Spleen (tissue), 7 donors: Measurements from ENCODE around the gene SH3RF3.

Experiments used
- CTCF ChIP-seq, 11 experiments: fragments of 200-600 bp in 7 of 11; fragments of 450-650 bp in 4 of 11; sonication (generic) in 4 of 11; IDR thresholded peaks in 8 of 11; conservative IDR thresholded peaks in 3 of 11; 1 replicate in 7 of 11; 2 replicates in 4 of 11; pipeline versions ENCODE4 v1.4.0 to v1.8.0; 2016 to 2021; ENCODE audit warnings: antibody characterized with exemption in 11 of 11, inconsistent platforms in 4 of 11, mild to moderate bottlenecking in 1 of 11
- POLR2A ChIP-seq, 3 donors: fragments of 450-650 bp; IDR thresholded peaks; one replicate each; pipeline ENCODE4 v1.5.1; 2017; ENCODE audit warnings: antibody characterized with exemption in 3 of 3, mild to moderate bottlenecking in 1 of 3
- POLR2AphosphoS5 ChIP-seq, 3 donors: sonication (generic); formaldehyde crosslinking; IDR thresholded peaks; one replicate each; pipeline ENCODE4 v1.5.1; 2017; ENCODE audit warnings: antibody characterized with exemption in 3 of 3
- donor health status: DM: no; HTN: no; CAD: no; lungs with moderate emphysema.
- donor health status: DM: no; HTN: no; CAD: no.
- donor health status: DM: no; HTN: no; CAD: no.

- TF ChIP-seq CTCF (IDR thresholded peaks at IDR 0.05 in 8 of 11, conservative IDR thresholded peaks at IDR 0.05 in 3 of 11) (no peak), POLR2A (IDR thresholded peaks at IDR 0.05) (no peak), POLR2AphosphoS5 (IDR thresholded peaks at IDR 0.05) (no peak)
Measured at GRCh38 chr2:109473616-109474318, 344.8 kb downstream of the SH3RF3 start.
